A549 (cell line): ENCODE data around the gene HEPHL1. TPM values are rescaled to one million over a fixed set of nuclear protein-coding genes. Genes with fewer than 3 reads are reported as not detected.

Source experiments
- ATAC-seq, 2 experiments: fragments of 200-7000 bp in 1 of 2; fragments of >200 bp in 1 of 2; cut with Nextera tagmentation in 1 of 2; cut with Tn5 transposase in 1 of 2; 3 replicates each; pipeline versions ENCODE4 v1.8.0 to v1.9.1; 2018 to 2020; ENCODE audit warnings: mild to moderate bottlenecking in 1 of 2, moderate library complexity in 1 of 2
- CTCF ChIA-PET: fragments of 300-600 bp; sonication (Branson Sonifier 250); formaldehyde crosslinking; extraction: SDS; loops from one replicate; lab custom pipeline; 2021; ENCODE audit warnings: antibody characterized with exemption, inconsistent platforms; lab: Yijun Ruan, JAX
- POLR2A ChIA-PET: fragments of 350-600 bp; formaldehyde crosslinking; extraction: SDS; loops from one replicate; lab custom pipeline; 2021; ENCODE audit warnings: antibody characterized with exemption, inconsistent platforms; lab: Yijun Ruan, JAX
- DNase-seq, 2 experiments: peaks; one replicate each; pipeline versions ENCODE4 v3.0.0 to v3.0.0-alpha.2; 2011 to 2016; ENCODE audit warnings: low read depth in 1 of 2, low spot score in 1 of 2
- FAIRE-seq: peaks from 2 replicates; lab custom pipeline; 2011; peaks lifted over from hg19 to GRCh38; lab: Jason Lieb, UNC
- H3K27ac ChIP-seq, 2 experiments: fragments of >200 bp; sonication (Bioruptor Twin); formaldehyde crosslinking; 3 replicates each; pipeline ENCODE4 v1.5.1; 2016 to 2017
- H3K4me1 ChIP-seq: fragments of >200 bp; sonication (Bioruptor Twin); formaldehyde crosslinking; 3 replicates; pipeline ENCODE4 v1.6.1; 2016
- H3K4me2 ChIP-seq: fragments of >200 bp; sonication (Bioruptor Twin); formaldehyde crosslinking; 3 replicates; pipeline ENCODE4 v1.6.1; 2016
- H3K4me3 ChIP-seq: fragments of >200 bp; sonication (Bioruptor Twin); formaldehyde crosslinking; 3 replicates; pipeline ENCODE4 v1.5.1; 2016
- H3K9me3 ChIP-seq: fragments of >200 bp; sonication (Bioruptor Twin); formaldehyde crosslinking; 3 replicates; pipeline ENCODE4 v1.6.1; 2016
- CBX2 ChIP-seq: fragments of 200-600 bp; sonication (generic); IDR thresholded peaks from 2 replicates; pipeline ENCODE4 v1.6.1; 2016; ENCODE audit warnings: low read depth, mild to moderate bottlenecking, borderline replicate concordance
- CBX8 ChIP-seq: fragments of 200-600 bp; sonication (generic); IDR thresholded peaks from 2 replicates; pipeline ENCODE4 v1.6.1; 2016
- CEBPB ChIP-seq, 2 experiments: fragments of >200 bp in 1 of 2; sonication (Bioruptor Twin) in 1 of 2; formaldehyde crosslinking in 1 of 2; IDR thresholded peaks; 2 replicates each; pipeline ENCODE4 v1.6.1; 2012 to 2016
- CHD4 ChIP-seq: fragments of 200-600 bp; sonication (generic); IDR thresholded peaks from 2 replicates; pipeline ENCODE4 v1.6.1; 2016; ENCODE audit warnings: antibody characterized with exemption, mild to moderate bottlenecking, borderline replicate concordance
- EHF ChIP-seq: fragments of 250-450 bp; sonication (Bioruptor Pico); IDR thresholded peaks from 2 replicates; pipeline ENCODE4 v1.5.0; 2020; ENCODE audit warnings: mild to moderate bottlenecking
- EP300 ChIP-seq, 2 experiments: fragments of >200 bp; sonication (Bioruptor Twin); formaldehyde crosslinking; IDR thresholded peaks; 2 replicates in 1 of 2; 3 replicates in 1 of 2; pipeline ENCODE4 v1.6.1; 2016 to 2017
- FOSB ChIP-seq: fragments of 250-450 bp; sonication (Bioruptor Pico); IDR thresholded peaks from 2 replicates; pipeline ENCODE4 v1.5.0; 2020; ENCODE audit warnings: mild to moderate bottlenecking, moderate library complexity
- FOSL2 ChIP-seq, 2 experiments: fragments of 450-650 bp in 1 of 2; fragments of >200 bp in 1 of 2; sonication (Bioruptor Twin) in 1 of 2; formaldehyde crosslinking; IDR thresholded peaks; 2 replicates each; pipeline versions ENCODE4 v1.5.0 to v1.6.1; 2016 to 2020; ENCODE audit warnings: mild to moderate bottlenecking in 1 of 2, moderate library complexity in 1 of 2
- GATA3 ChIP-seq: IDR thresholded peaks from 2 replicates; pipeline ENCODE4 v1.6.1; 2012; ENCODE audit warnings: borderline replicate concordance
- HDAC2 ChIP-seq: fragments of 200-600 bp; sonication (generic); IDR thresholded peaks from 2 replicates; pipeline ENCODE4 v1.6.1; 2016
- HEYL ChIP-seq: fragments of 250-450 bp; sonication (Bioruptor Pico); IDR thresholded peaks from 2 replicates; pipeline ENCODE4 v1.8.0; 2021; ENCODE audit warnings: mild to moderate bottlenecking, moderate library complexity
- HOXA7 ChIP-seq: fragments of 250-450 bp; sonication (Bioruptor Pico); IDR thresholded peaks from 2 replicates; pipeline ENCODE4 v1.5.0; 2020; ENCODE audit warnings: mild to moderate bottlenecking, moderate library complexity
- HOXB13 ChIP-seq: fragments of 250-450 bp; sonication (Bioruptor Pico); IDR thresholded peaks from 2 replicates; pipeline ENCODE4 v1.5.0; 2020; ENCODE audit warnings: low read depth, mild to moderate bottlenecking, moderate library complexity
- JUN ChIP-seq, 2 experiments: fragments of >200 bp; sonication (Bioruptor Twin); formaldehyde crosslinking; IDR thresholded peaks; 2 replicates in 1 of 2; 3 replicates in 1 of 2; pipeline ENCODE4 v1.6.1; 2016 to 2017
- JUNB ChIP-seq: fragments of >200 bp; sonication (Bioruptor Twin); formaldehyde crosslinking; IDR thresholded peaks from 2 replicates; pipeline ENCODE4 v1.6.1; 2016
- KDM5A ChIP-seq: fragments of 200-600 bp; sonication (generic); IDR thresholded peaks from 2 replicates; pipeline ENCODE4 v1.6.1; 2016; ENCODE audit warnings: antibody characterized with exemption, mild to moderate bottlenecking
- NFE2L2 ChIP-seq: fragments of 150-350 bp; conservative IDR thresholded peaks from 2 replicates; pipeline ENCODE4 v1.6.1; 2014; ENCODE audit warnings: low read length
- NR3C1 ChIP-seq: fragments of >200 bp; sonication (Bioruptor Twin); formaldehyde crosslinking; IDR thresholded peaks from 3 replicates; pipeline ENCODE4 v1.6.1; 2017
- POLR2A ChIP-seq: IDR thresholded peaks from 2 replicates; pipeline ENCODE4 v1.6.1; 2012; ENCODE audit warnings: mild to moderate bottlenecking, low read length
- RCOR1 ChIP-seq: fragments of 150-350 bp; IDR thresholded peaks from 2 replicates; pipeline ENCODE4 v1.6.1; 2014; ENCODE audit warnings: antibody characterized with exemption, low read length, low read depth
- TP53 ChIP-seq: fragments of 250-450 bp; sonication (Bioruptor Pico); IDR thresholded peaks from 2 replicates; pipeline ENCODE4 v1.5.0; 2021; ENCODE audit warnings: mild to moderate bottlenecking, moderate library complexity
- ZNF302 ChIP-seq: fragments of 250-450 bp; sonication (Bioruptor Pico); IDR thresholded peaks from 2 replicates; pipeline ENCODE4 v1.9.0; 2021; ENCODE audit warnings: inconsistent platforms, mild to moderate bottlenecking, moderate library complexity
- WGBS: methylation state at CpG from one replicate; pipeline ENCODE4 v1.1.6; 2017; ENCODE audit errors: missing lambda C conversion rate; 5-methylcytosine and 5-hydroxymethylcytosine counted together
- polyA plus RNA-seq, 4 experiments: library from polyadenylated mRNA; depleted of rRNA in 3 of 4; stranded (reverse); fragments of >200 nt; fragmentation: RNase III in 1 of 4; extraction: RNeasy Plus Mini Kit Qiagen cat#74134 plus additional on column Dnase treatment in 1 of 4; gene quantifications; 2 replicates in 3 of 4; 3 replicates in 1 of 4; pipeline ENCODE4 v1.2.3, GENCODE V29; 2011 to 2017
- TF ChIP-seq, protein P1 (sequence below): fragments of 150-350 bp; IDR thresholded peaks from 2 replicates; pipeline ENCODE4 v1.6.1; 2014; ENCODE audit warnings: low read depth, mild to moderate bottlenecking, low read length
- TF ChIP-seq, protein P2 (sequence below): fragments of 250-450 bp; sonication (Bioruptor Pico); IDR thresholded peaks from 2 replicates; pipeline ENCODE4 v1.5.0; 2021; ENCODE audit warnings: mild to moderate bottlenecking, moderate library complexity, borderline replicate concordance
- TF ChIP-seq, protein P3 (sequence below): fragments of >200 bp; sonication (Bioruptor Twin); formaldehyde crosslinking; IDR thresholded peaks from 2 replicates; pipeline ENCODE4 v1.6.1; 2016
- TF ChIP-seq, protein P4 (sequence below): IDR thresholded peaks from 2 replicates; pipeline ENCODE4 v1.6.1; 2012
- TF ChIP-seq, protein P5 (sequence below): fragments of >200 bp; sonication (Bioruptor Twin); formaldehyde crosslinking; IDR thresholded peaks from 3 replicates; pipeline ENCODE4 v1.6.1; 2016
- TF ChIP-seq, protein P6 (sequence below): IDR thresholded peaks from 2 replicates; pipeline ENCODE4 v1.6.1; 2012; ENCODE audit warnings: low read depth, borderline replicate concordance

The HEPHL1 gene
- polyA plus RNA-seq, 2 of the 4 experiments (the other 2 are of a cell fraction), result not detected

DNA sequence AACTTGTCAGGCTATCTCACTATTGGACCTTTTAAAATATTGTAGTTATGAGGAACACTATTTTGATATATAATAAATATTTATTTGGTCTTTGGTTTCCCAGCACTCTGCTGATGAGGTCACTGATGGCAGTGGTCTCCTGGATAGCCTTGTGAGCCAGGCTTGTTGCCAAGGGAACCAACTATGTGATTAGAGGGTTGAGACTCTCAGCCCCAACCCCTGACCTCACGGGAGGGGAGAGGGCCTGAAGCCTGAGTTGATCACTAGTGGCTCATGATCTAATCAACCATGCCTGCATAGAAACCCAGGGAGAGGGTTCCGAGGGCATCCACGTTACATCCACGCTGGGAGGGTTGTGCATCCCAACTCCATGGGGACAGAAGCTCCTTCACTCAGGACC, 118.3 kb downstream of the HEPHL1 start:
- WGBS, result 88% methylated on average over 4 of the region's 4 CpGs
- H3K4me3 ChIP-seq, result no peak overlapping the region
- TF ChIP-seq HOXB13 (CRISPR knock-in tag) (no peak), NR3C1 (no peak), HEYL (CRISPR knock-in tag) (no peak), FOSB (CRISPR knock-in tag) (no peak)
- TF ChIP-seq, all 56 proteins: peak for 0
- Histone ChIP-seq H3K27ac (no peak overlapping the region), H3K4me1 (peaks cover 60% of the 10 kb centered on the region), H3K4me2 (no peak overlapping the region), H3K9me3 (no peaks in the 10 kb centered on the region)
- ChIA-PET CTCF (no interaction called here), POLR2A (no interaction called here)
- FAIRE-seq, result no peak
- no peak for DNase-seq
- no peak for ATAC-seq

DNA sequence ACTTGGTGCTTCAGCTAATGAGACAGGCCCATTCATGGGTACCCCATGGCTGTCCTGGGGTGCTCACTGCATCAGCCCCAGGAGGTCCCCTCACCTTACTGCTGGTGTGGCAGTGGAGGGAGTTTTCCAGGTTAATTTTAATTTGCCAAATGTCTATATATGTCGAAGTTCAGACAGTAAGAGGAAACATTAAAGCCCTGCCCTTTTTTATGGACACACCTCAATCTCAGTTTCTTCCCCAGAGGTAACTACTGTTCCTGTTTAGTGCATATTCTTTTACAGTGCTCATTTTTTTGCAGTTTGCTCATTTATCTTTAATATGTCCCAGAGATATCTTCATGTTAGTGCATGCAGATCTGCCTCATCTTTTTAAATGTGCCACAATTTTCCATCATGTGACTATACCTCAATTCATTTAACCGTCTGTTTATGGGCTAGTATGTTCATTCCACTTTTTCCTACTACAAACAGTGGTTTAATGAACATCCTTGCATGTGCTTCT, 119.1 kb downstream of the HEPHL1 start:
- DNase-seq (no peak), FAIRE-seq (no peak), ATAC-seq (no peak)
- ChIA-PET POLR2A (no interaction called here), CTCF (no interaction called here)
- Histone ChIP-seq H3K4me3 (no peak overlapping the region), H3K4me1 (peaks cover 60% of the 10 kb centered on the region), H3K4me2 (no peak overlapping the region), H3K9me3 (no peaks in the 10 kb centered on the region), H3K27ac (no peak overlapping the region)
- WGBS, result 94% methylated on average over 2 of the region's 2 CpGs
- TF ChIP-seq HOXB13 (CRISPR knock-in tag), result no peak
- TF ChIP-seq CBX2, result no peak
- TF ChIP-seq CEBPB (IDR thresholded peaks at IDR 0.05), result no peak
- no peak for TF ChIP-seq HOXA7 (CRISPR knock-in tag)
- TF ChIP-seq, protein P1, sequence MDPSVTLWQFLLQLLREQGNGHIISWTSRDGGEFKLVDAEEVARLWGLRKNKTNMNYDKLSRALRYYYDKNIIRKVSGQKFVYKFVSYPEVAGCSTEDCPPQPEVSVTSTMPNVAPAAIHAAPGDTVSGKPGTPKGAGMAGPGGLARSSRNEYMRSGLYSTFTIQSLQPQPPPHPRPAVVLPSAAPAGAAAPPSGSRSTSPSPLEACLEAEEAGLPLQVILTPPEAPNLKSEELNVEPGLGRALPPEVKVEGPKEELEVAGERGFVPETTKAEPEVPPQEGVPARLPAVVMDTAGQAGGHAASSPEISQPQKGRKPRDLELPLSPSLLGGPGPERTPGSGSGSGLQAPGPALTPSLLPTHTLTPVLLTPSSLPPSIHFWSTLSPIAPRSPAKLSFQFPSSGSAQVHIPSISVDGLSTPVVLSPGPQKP, result no peak
- TF ChIP-seq, protein P2, sequence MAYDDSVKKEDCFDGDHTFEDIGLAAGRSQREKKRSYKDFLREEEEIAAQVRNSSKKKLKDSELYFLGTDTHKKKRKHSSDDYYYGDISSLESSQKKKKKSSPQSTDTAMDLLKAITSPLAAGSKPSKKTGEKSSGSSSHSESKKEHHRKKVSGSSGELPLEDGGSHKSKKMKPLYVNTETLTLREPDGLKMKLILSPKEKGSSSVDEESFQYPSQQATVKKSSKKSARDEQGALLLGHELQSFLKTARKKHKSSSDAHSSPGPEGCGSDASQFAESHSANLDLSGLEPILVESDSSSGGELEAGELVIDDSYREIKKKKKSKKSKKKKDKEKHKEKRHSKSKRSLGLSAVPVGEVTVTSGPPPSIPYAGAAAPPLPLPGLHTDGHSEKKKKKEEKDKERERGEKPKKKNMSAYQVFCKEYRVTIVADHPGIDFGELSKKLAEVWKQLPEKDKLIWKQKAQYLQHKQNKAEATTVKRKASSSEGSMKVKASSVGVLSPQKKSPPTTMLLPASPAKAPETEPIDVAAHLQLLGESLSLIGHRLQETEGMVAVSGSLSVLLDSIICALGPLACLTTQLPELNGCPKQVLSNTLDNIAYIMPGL (CRISPR knock-in tag), result no peak
- no peak for TF ChIP-seq TP53
- TF ChIP-seq CBX8, result no peak
- no peak for TF ChIP-seq ZNF302 (CRISPR knock-in tag)
- TF ChIP-seq HDAC2, result no peak
- no peak for TF ChIP-seq JUN (IDR thresholded peaks at IDR 0.05)
- TF ChIP-seq CHD4, result no peak
- TF ChIP-seq, protein P3, sequence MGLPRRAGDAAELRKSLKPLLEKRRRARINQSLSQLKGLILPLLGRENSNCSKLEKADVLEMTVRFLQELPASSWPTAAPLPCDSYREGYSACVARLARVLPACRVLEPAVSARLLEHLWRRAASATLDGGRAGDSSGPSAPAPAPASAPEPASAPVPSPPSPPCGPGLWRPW, result no peak
- TF ChIP-seq NFE2L2, result no peak
- no peak for TF ChIP-seq GATA3

DNA sequence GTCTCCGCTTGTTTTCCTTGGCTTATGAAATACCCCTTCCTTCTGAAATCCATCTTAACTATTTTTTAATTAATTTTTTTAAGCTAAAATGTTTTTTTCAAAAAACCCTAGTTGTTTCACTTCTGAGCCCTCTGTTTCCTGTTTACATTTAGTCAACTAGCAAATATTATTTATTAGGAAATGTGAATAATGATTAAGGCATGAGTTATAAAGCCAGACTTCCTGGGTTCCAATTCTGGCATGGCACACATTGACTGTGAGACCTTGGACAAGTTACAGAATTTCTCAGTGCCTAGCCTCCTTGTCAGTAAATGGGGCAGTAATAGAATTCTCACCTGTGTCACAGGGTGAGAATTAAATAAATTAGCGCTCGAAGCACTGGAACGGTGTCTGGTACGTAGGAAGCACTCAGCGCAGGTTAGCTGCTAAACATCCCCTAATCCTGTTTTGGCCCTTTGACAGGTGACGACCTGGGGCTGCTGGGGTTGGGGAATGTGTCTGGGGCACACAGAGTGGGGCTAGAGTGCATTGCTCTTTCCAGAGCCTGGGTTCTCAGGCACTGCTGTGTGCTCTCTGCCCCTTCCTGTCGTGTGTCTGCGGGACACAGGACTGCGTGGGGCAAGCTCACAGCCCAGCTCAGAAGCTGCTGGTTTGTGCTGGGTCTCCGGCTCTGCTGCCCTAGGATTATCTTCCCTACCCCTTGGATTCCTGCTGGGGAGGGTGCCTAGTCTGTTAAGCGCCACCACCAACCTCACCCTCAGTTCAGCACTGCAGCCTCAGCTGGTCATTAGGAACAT, 120.6 kb downstream of the HEPHL1 start:
- peak; percentile 39 to 60; a peak in 4 of 6 replicates for ATAC-seq
- ChIA-PET CTCF (interaction anchor here (1.2 kb wide), 1 partner anchor 31 kb away, joined by 3 read pairs; no protein-coding TSS in a partner anchor), POLR2A (no interaction called here)
- no peak for FAIRE-seq
- WGBS, result 89% methylated on average over 10 of the region's 12 CpGs
- no peak for DNase-seq
- Histone ChIP-seq H3K9me3 (no peaks in the 10 kb centered on the region), H3K4me2 (peak overlapping the region; percentile 26; the same call in 2 of the 3 replicates), H3K4me3 (no peak overlapping the region), H3K27ac (no peak overlapping the region; a peak in 1 of 6 replicates), H3K4me1 (peaks cover 60% of the 10 kb centered on the region)
- TF ChIP-seq EP300 (IDR thresholded peaks at IDR 0.05), result no peak
- no peak for TF ChIP-seq POLR2A
- TF ChIP-seq, protein P4, sequence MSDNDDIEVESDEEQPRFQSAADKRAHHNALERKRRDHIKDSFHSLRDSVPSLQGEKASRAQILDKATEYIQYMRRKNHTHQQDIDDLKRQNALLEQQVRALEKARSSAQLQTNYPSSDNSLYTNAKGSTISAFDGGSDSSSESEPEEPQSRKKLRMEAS, result no peak
- no peak for TF ChIP-seq FOSL2 (IDR thresholded peaks at IDR 0.05)
- TF ChIP-seq FOSL2 (CRISPR knock-in tag; IDR thresholded peaks at IDR 0.05), result no peak
- TF ChIP-seq, protein P5, sequence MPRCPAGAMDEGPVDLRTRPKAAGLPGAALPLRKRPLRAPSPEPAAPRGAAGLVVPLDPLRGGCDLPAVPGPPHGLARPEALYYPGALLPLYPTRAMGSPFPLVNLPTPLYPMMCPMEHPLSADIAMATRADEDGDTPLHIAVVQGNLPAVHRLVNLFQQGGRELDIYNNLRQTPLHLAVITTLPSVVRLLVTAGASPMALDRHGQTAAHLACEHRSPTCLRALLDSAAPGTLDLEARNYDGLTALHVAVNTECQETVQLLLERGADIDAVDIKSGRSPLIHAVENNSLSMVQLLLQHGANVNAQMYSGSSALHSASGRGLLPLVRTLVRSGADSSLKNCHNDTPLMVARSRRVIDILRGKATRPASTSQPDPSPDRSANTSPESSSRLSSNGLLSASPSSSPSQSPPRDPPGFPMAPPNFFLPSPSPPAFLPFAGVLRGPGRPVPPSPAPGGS, result no peak
- TF ChIP-seq KDM5A, result no peak
- no peak for TF ChIP-seq JUNB
- no peak for TF ChIP-seq HOXA7 (CRISPR knock-in tag)
- no peak for TF ChIP-seq ZNF302 (CRISPR knock-in tag)
- TF ChIP-seq EHF, result no peak
- TF ChIP-seq, protein P2 (CRISPR knock-in tag), result no peak
- TF ChIP-seq, protein P6, sequence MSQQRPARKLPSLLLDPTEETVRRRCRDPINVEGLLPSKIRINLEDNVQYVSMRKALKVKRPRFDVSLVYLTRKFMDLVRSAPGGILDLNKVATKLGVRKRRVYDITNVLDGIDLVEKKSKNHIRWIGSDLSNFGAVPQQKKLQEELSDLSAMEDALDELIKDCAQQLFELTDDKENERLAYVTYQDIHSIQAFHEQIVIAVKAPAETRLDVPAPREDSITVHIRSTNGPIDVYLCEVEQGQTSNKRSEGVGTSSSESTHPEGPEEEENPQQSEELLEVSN, result no peak
- no peak for TF ChIP-seq RCOR1
